C4-2B (cell line): Measurements from ENCODE around the gene IGF2R.
A peak's percentile ranks its signal among the peaks of the same experiment; 100 is the strongest.

ENCODE experiments used
- H3K27ac ChIP-seq: fragments of 450-650 bp; 2 replicates; pipeline ENCODE4 v1.5.1; 2017
- ZFX ChIP-seq: fragments of 450-650 bp; IDR thresholded peaks from 2 replicates; pipeline ENCODE4 v1.6.1; 2017
- TF ChIP-seq, protein P1 (sequence below): fragments of 450-650 bp; conservative IDR thresholded peaks from 2 replicates; pipeline ENCODE4 v1.5.1; 2017; ENCODE audit warnings: mild to moderate bottlenecking

The IGF2R gene

DNA sequence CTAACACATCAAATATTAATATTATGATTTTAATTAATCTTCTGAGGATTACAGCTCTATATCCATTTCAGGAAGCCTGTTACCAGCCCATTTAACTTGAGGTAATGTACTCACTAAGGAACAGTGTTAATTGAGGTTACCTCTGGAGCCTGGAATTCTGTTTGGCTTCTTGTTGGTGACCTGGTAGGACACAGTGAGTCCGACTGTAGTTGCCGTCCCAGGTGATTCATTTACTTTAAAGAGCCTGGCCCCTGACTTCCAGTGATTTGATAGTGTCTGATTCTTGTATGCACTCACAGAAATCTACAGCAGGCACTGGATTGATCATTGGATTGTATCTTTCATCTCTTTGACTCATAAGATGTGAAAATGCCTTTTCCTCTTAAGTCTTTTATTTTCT is 34.0 kb downstream of the IGF2R start:
- TF ChIP-seq, protein P1, sequence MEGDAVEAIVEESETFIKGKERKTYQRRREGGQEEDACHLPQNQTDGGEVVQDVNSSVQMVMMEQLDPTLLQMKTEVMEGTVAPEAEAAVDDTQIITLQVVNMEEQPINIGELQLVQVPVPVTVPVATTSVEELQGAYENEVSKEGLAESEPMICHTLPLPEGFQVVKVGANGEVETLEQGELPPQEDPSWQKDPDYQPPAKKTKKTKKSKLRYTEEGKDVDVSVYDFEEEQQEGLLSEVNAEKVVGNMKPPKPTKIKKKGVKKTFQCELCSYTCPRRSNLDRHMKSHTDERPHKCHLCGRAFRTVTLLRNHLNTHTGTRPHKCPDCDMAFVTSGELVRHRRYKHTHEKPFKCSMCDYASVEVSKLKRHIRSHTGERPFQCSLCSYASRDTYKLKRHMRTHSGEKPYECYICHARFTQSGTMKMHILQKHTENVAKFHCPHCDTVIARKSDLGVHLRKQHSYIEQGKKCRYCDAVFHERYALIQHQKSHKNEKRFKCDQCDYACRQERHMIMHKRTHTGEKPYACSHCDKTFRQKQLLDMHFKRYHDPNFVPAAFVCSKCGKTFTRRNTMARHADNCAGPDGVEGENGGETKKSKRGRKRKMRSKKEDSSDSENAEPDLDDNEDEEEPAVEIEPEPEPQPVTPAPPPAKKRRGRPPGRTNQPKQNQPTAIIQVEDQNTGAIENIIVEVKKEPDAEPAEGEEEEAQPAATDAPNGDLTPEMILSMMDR, result no peak
- no peak for TF ChIP-seq ZFX
- H3K27ac ChIP-seq, result no peak overlapping the region

DNA sequence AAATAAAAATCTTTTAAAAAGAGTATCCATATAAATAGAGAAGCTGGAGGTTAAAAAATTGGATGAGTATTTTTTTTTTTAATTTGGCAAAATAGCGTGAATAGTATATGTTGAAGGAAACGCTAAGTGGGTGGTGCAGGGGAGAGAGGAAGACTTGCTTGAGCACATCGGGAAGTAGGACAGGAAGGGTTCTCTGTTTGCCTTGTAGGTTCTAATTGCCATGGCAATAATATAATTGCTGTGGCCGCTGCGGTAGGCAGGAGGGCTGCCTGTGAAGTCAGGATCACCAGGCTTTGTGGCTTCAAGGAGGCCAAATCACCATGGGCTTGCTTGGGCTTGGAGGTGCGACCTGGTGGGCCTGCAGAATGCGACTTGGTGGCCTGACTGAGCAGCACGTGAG is 35.1 kb downstream of the IGF2R start:
- TF ChIP-seq, protein P1, result no peak
- TF ChIP-seq ZFX, result no peak
- peak overlapping the region; percentile 26; the same call in 1 of the 2 replicates for H3K27ac ChIP-seq

DNA sequence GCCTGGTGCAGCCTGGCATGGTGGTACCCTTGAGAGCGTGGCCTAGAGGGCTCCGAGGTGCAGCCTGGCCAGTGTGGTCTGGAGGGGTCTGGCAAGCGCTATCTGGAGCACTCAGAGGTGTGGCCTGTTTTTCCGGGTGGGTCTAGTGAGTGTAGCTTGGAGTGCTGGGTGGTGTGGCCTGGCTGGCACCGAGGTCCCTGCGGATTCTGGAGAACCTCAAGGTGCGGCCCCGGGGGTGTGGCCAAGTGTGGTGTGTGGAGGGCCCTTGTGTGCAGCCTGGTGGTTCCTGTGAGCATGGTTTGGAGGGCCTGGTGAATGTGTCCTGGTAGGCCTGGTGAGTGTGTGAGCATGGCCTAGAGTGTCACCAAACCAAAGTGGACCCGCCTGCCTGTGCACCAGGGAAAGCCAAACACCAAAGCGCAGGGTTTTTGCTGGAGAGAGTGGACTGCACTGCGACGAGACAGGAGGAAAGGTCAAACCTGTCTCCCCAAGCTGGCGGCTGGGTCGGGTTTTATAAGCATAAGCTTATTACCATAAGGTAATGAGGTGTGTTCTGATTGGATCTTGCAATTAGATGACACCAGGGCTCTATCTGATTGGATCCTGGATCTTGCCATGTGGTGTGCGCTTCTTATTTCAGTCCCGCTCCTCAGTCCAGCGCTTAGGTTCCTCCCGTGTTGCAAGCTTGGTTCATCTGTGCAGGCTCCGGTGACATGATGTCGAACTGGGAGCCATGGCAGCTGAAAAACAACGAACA is 35.7 kb downstream of the IGF2R start:
- TF ChIP-seq, protein P1, result no peak
- TF ChIP-seq ZFX, result no peak
- H3K27ac ChIP-seq, result peak overlapping the region; percentile 26; the same call in 1 of the 2 replicates

DNA sequence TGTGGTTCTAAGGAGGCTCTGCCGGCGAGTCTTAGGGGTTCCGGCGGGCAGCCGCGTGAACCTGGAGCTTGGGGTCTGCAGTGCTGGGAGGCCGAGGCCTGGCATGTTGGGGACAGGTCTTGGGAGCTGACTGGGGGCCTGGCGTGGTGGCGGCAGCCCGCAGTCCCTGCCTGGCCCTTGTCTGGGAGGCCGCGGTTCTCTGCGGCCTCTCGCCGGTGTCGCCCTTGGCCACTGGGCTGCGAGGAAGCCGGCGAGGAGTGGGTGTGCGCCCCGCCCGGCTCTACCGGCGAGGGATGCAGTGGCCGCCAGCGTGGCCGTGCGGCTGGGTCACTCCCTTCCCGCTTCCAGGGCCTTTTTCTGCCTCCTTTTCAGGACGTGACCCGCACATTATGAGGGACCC is 36.3 kb downstream of the IGF2R start:
- no peak overlapping the region; the same call in 1 of the 2 replicates for H3K27ac ChIP-seq
- no peak for TF ChIP-seq ZFX
- TF ChIP-seq, protein P1, result no peak

DNA sequence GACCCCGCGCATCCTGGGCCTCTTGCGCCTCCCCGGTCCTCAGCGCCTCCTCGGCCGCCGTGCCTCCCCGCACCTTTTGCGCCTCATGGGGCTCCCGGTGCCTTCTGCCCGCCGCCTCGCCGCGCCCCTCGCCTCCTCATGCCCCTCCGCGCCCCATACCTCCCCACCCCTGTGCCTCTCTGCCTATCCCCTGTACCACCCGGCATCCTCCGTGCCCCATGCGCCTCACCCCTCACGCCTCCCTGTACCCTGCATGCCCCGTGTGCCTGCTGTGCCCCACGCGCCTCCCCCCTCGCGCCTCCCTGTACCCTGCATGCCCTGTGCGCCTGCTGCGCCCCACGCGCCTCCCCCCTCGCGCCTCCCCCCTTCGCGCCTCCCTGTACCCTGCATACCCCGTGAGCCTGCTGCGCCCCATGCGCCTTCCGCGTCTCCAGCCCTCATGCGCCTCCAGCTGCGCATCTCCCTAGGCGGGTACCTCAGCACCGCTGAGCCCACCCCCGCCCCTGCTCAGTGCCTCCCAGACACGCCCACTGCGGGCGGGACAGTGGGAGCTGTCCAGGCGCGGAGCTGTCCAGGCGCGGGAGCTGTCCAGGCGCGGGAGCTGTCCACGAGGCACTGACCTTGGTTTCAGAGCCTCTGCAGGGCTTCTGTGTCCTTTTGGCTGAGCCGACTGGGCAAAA is 37.1 kb downstream of the IGF2R start:
- TF ChIP-seq ZFX, result no peak
- TF ChIP-seq, protein P1, result no peak
- H3K27ac ChIP-seq, result peak overlapping the region; percentile 44

DNA sequence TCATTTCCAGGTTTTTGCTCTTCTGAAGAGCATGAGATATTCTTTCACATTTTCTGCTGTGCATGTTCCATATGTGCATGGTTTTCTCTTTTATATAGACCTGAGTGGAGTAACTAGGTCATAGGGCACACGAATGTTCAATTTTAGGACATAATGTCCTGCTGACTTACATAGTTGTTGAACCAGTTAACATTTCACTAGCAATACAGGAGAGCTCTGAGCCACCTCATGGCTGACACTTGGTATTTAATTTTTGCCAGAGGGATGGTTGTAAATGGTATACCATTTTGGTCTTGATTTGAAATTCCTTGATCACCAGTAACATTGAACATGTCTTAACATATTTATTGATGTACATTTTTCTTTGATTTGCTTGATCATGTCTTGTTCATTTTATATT is 38.3 kb downstream of the IGF2R start:
- TF ChIP-seq, protein P1, result no peak
- TF ChIP-seq ZFX, result no peak
- no peak overlapping the region for H3K27ac ChIP-seq

DNA sequence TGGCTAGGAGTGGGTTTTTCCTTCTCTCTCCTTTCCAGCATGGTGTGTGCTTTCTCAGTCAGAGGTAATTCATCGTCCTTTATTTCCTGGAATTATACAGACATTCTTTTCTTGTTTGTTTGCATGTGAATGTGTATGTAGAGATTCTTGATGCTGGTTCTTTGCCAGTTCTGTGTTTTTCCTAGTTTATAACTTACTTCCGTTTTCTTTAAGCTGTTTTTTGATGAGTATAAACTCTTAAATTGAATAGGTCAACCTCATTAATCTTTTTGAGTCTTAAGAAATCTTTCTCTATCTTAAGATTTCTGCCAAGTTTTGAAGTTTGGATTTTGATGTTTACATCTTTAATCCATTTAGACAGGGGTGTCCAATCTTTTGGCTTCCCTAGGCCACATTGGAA is 38.7 kb downstream of the IGF2R start:
- TF ChIP-seq ZFX, result no peak
- TF ChIP-seq, protein P1, result no peak

More for the DNA sequence above, 38.7 kb downstream of the IGF2R start:
- no peak overlapping the region for H3K27ac ChIP-seq
